H9 (cell line): ENCODE data around the gene FH. TPM values are rescaled to one million over a fixed set of nuclear protein-coding genes. Genes with fewer than 3 reads are reported as not detected.

ENCODE experiments used
- DNase-seq: peaks from one replicate; pipeline ENCODE4 v3.0.0-alpha.2; 2017
- H2AFZ ChIP-seq: one replicate; pipeline ENCODE4 v1.6.1; 2013; ENCODE audit warnings: mild to moderate bottlenecking, low read length, control low read depth, moderate library complexity
- H2AK5ac ChIP-seq: 2 replicates; pipeline ENCODE4 v1.6.1; 2013; ENCODE audit warnings: low read length, control low read depth, mixed read lengths; ENCODE audit not compliant: insufficient read length
- H2BK120ac ChIP-seq: one replicate; pipeline ENCODE4 v1.6.1; 2013; ENCODE audit warnings: low read depth, mild to moderate bottlenecking, low read length, control low read depth, inconsistent platforms; ENCODE audit not compliant: poor library complexity, severe bottlenecking
- H2BK12ac ChIP-seq: 2 replicates; pipeline ENCODE4 v1.6.1; 2013; ENCODE audit warnings: low read length, control low read depth, mixed read lengths, low read depth; ENCODE audit not compliant: insufficient read length
- H2BK15ac ChIP-seq: 2 replicates; pipeline ENCODE4 v1.6.1; 2013; ENCODE audit warnings: low read depth, low read length, control low read depth
- H2BK20ac ChIP-seq: one replicate; pipeline ENCODE4 v1.6.1; 2013; ENCODE audit warnings: low read depth, mild to moderate bottlenecking, low read length, control low read depth, inconsistent platforms; ENCODE audit not compliant: poor library complexity, severe bottlenecking
- H2BK5ac ChIP-seq: 2 replicates; pipeline ENCODE4 v1.6.1; 2013; ENCODE audit warnings: low read length, control low read depth, mixed read lengths; ENCODE audit not compliant: insufficient read length
- H3K14ac ChIP-seq: 2 replicates; pipeline ENCODE4 v1.6.1; 2013; ENCODE audit warnings: low read length, control low read depth; ENCODE audit not compliant: insufficient read depth
- H3K18ac ChIP-seq: 2 replicates; pipeline ENCODE4 v1.6.1; 2013; ENCODE audit warnings: low read depth, mild to moderate bottlenecking, mixed read lengths, low read length, control low read depth; ENCODE audit not compliant: insufficient read length
- H3K23ac ChIP-seq: 2 replicates; pipeline ENCODE4 v1.6.1; 2013; ENCODE audit warnings: low read length, control low read depth, mixed read lengths, low read depth; ENCODE audit not compliant: insufficient read length
- H3K23me2 ChIP-seq: 2 replicates; pipeline ENCODE4 v1.6.1; 2013; ENCODE audit warnings: low read depth, mild to moderate bottlenecking, mixed read lengths, low read length, control low read depth; ENCODE audit not compliant: insufficient read length, poor library complexity, severe bottlenecking
- H3K27ac ChIP-seq: 2 replicates; pipeline ENCODE4 v1.5.1; 2013; ENCODE audit warnings: low read length, control low read depth, mixed read lengths, low read depth; ENCODE audit not compliant: insufficient read length
- H3K27me3 ChIP-seq: 2 replicates; pipeline ENCODE4 v1.6.1; 2013; ENCODE audit warnings: low read length, control low read depth, inconsistent platforms; ENCODE audit not compliant: insufficient read depth
- H3K4ac ChIP-seq: 2 replicates; pipeline ENCODE4 v1.6.1; 2013; ENCODE audit warnings: low read depth, mild to moderate bottlenecking, control low read depth, inconsistent platforms, low read length, moderate library complexity
- H3K4me1 ChIP-seq: 2 replicates; pipeline ENCODE4 v1.6.1; 2013; ENCODE audit warnings: low read length, control low read depth, inconsistent platforms; ENCODE audit not compliant: insufficient read depth
- H3K4me2 ChIP-seq: 2 replicates; pipeline ENCODE4 v1.6.1; 2013; ENCODE audit warnings: low read length, control low read depth, mixed read lengths; ENCODE audit not compliant: insufficient read length, insufficient read depth
- H3K56ac ChIP-seq: 2 replicates; pipeline ENCODE4 v1.6.1; 2013; ENCODE audit warnings: low read depth, mild to moderate bottlenecking, mixed read lengths, low read length, control low read depth; ENCODE audit not compliant: insufficient read length
- H3K79me1 ChIP-seq: 2 replicates; pipeline ENCODE4 v1.6.1; 2013; ENCODE audit warnings: low read depth, mild to moderate bottlenecking, moderate library complexity, low read length, control low read depth, inconsistent platforms; ENCODE audit not compliant: insufficient read depth, poor library complexity, severe bottlenecking
- H3K79me2 ChIP-seq: 2 replicates; pipeline ENCODE4 v1.6.1; 2013; ENCODE audit warnings: low read length, control low read depth, inconsistent platforms; ENCODE audit not compliant: insufficient read depth
- H3K9ac ChIP-seq: 2 replicates; pipeline ENCODE4 v1.6.1; 2013; ENCODE audit warnings: low read length, control low read depth, mixed read lengths; ENCODE audit not compliant: insufficient read length; ENCODE audit errors: extremely low read depth
- H3K9me3 ChIP-seq: one replicate; pipeline ENCODE4 v1.6.1; 2013; ENCODE audit warnings: low read depth, low read length, inconsistent platforms; ENCODE audit not compliant: control insufficient read depth
- H3T11ph ChIP-seq: one replicate; pipeline ENCODE4 v1.6.1; 2013; ENCODE audit warnings: mild to moderate bottlenecking, low read length, control low read depth, inconsistent platforms
- H4K20me1 ChIP-seq: one replicate; pipeline ENCODE4 v1.6.1; 2013; ENCODE audit not compliant: control insufficient read depth, insufficient read length, insufficient read depth
- H4K5ac ChIP-seq: 2 replicates; pipeline ENCODE4 v1.6.1; 2013; ENCODE audit warnings: low read depth, mild to moderate bottlenecking, mixed read lengths, low read length, control low read depth; ENCODE audit not compliant: insufficient read length
- H4K8ac ChIP-seq: replicated peaks from 2 replicates; pipeline ENCODE4 v1.6.1; 2013; ENCODE audit warnings: low read length, control low read depth, mixed read lengths, low read depth; ENCODE audit not compliant: insufficient read length
- H4K91ac ChIP-seq: 2 replicates; pipeline ENCODE4 v1.6.1; 2013; ENCODE audit warnings: low read depth, mild to moderate bottlenecking, moderate library complexity, mixed read lengths, low read length, control low read depth; ENCODE audit not compliant: insufficient read length
- H3K27ac Mint-ChIP-seq, 3 experiments: 2 replicates in 2 of 3; 3 replicates in 1 of 3; pipeline ENCODE4 v1.8.0; 2020 to 2021; ENCODE audit warnings: mixed read lengths in 3 of 3, mild to moderate bottlenecking in 1 of 3, moderate library complexity in 1 of 3
- H3K27me3 Mint-ChIP-seq: 2 replicates; pipeline ENCODE4 v1.8.0; 2021; ENCODE audit warnings: low read depth, mild to moderate bottlenecking, moderate library complexity, mixed read lengths
- H3K36me3 Mint-ChIP-seq, 3 experiments: 2 replicates in 2 of 3; 3 replicates in 1 of 3; pipeline ENCODE4 v1.8.0; 2020 to 2021; ENCODE audit warnings: low read depth in 3 of 3, mixed read lengths in 3 of 3; ENCODE audit not compliant: insufficient read depth in 1 of 3
- H3K4me1 Mint-ChIP-seq, 2 experiments: 2 replicates each; pipeline ENCODE4 v1.8.0; 2020; ENCODE audit warnings: mixed read lengths in 2 of 2
- H3K4me3 Mint-ChIP-seq, 2 experiments: 2 replicates in 1 of 2; 3 replicates in 1 of 2; pipeline ENCODE4 v1.8.0; 2020 to 2021; ENCODE audit warnings: mild to moderate bottlenecking in 2 of 2, mixed read lengths in 2 of 2, moderate library complexity in 1 of 2
- H3K9me3 Mint-ChIP-seq, 2 experiments: 2 replicates in 1 of 2; 3 replicates in 1 of 2; pipeline ENCODE4 v1.8.0; 2020; ENCODE audit warnings: mild to moderate bottlenecking in 2 of 2, mixed read lengths in 2 of 2, moderate library complexity in 1 of 2
- WGBS: extraction: QIAGEN DNeasy Blood & Tissue Kit; methylation state at CpG from one replicate; pipeline ENCODE4 v1.1.7; 2013; ENCODE audit warnings: missing lambda C conversion rate, low lambda C conversion rate, mixed read lengths; ENCODE audit not compliant: insufficient read length; ENCODE audit errors: extremely low coverage; 5-methylcytosine and 5-hydroxymethylcytosine counted together
- total RNA-seq: library from RNA; stranded (reverse); gene quantifications from 2 replicates; pipeline ENCODE4 v1.2.1, GENCODE V29; 2021
- TF ChIP-seq, protein P1 (sequence below): fragments of 200-600 bp; sonication (generic); conservative IDR thresholded peaks from 3 replicates; pipeline ENCODE4 v1.8.0; 2021; ENCODE audit warnings: antibody characterized with exemption, mild to moderate bottlenecking

FH gene
- total RNA-seq, 1 experiment from 2014 or later = 83.9 TPM

DNA sequence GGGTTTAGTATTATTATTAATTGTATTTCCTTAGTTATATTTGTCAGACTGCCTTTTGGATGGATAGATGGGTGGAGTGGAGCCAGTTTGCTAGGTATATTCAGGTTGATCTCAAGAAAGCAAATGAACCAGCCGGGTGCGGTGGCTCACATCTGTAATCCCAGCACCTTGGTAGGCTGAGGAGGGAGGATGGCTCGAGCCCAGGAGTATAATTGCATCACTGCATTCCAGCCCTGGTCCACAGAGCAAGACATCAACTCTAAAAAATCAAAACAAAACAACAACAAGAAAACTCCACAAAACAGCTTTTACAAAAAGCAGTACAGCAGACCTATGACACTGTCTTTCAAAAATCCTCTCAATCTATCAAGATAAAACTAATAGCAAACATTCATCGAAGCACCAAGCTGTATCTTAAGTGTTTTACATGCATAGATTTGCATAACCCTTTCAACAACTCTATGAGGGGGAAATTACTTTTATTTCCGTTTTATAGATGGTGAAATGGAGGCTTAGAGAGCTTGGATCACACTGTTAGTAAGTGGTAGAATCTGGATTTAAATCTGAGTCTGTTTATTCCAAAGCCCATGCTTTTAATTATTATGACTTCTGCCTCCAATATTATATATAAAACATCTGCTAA lies 38.1 kb upstream of the FH start:
- no peak overlapping the region for H3K4me2 ChIP-seq
- no peaks in the 10 kb centered on the region for H3K79me1 ChIP-seq
- no peak overlapping the region for H4K91ac ChIP-seq
- no peak overlapping the region for H3K4ac ChIP-seq
- H3K23ac ChIP-seq = no peak overlapping the region
- H3K9ac ChIP-seq = no peak overlapping the region
- Mint-ChIP-seq H3K27ac (no peak overlapping the region; a peak in 2 of 7 replicates), H3K36me3 (no peaks in the 10 kb centered on the region), H3K27me3 (no peaks in the 10 kb centered on the region), H3K4me3 (no peak overlapping the region), H3K9me3 (no peaks in the 10 kb centered on the region), H3K4me1 (no peaks in the 10 kb centered on the region)
- no peaks in the 10 kb centered on the region for H3K23me2 ChIP-seq
- no peak overlapping the region for H3K56ac ChIP-seq
- H3K9me3 ChIP-seq = no peaks in the 10 kb centered on the region
- no peak overlapping the region for H4K5ac ChIP-seq
- no peaks in the 10 kb centered on the region for H3K79me2 ChIP-seq
- DNase-seq = no peak
- no CpG with 5 or more reads among the region's 5 CpGs for WGBS
- no peaks in the 10 kb centered on the region for H4K20me1 ChIP-seq
- no peak overlapping the region for H3T11ph ChIP-seq
- H2BK20ac ChIP-seq = no peak overlapping the region
- no peak overlapping the region for H4K8ac ChIP-seq
- H3K14ac ChIP-seq = no peak overlapping the region
- H2BK120ac ChIP-seq = no peak overlapping the region
- no peak overlapping the region for H3K27ac ChIP-seq
- H2BK15ac ChIP-seq = no peak overlapping the region
- no peaks in the 10 kb centered on the region for H3K4me1 ChIP-seq
- no peak overlapping the region for H2AFZ ChIP-seq
- H3K18ac ChIP-seq = no peak overlapping the region
- H3K27me3 ChIP-seq = no peaks in the 10 kb centered on the region
- TF ChIP-seq, protein P1, sequence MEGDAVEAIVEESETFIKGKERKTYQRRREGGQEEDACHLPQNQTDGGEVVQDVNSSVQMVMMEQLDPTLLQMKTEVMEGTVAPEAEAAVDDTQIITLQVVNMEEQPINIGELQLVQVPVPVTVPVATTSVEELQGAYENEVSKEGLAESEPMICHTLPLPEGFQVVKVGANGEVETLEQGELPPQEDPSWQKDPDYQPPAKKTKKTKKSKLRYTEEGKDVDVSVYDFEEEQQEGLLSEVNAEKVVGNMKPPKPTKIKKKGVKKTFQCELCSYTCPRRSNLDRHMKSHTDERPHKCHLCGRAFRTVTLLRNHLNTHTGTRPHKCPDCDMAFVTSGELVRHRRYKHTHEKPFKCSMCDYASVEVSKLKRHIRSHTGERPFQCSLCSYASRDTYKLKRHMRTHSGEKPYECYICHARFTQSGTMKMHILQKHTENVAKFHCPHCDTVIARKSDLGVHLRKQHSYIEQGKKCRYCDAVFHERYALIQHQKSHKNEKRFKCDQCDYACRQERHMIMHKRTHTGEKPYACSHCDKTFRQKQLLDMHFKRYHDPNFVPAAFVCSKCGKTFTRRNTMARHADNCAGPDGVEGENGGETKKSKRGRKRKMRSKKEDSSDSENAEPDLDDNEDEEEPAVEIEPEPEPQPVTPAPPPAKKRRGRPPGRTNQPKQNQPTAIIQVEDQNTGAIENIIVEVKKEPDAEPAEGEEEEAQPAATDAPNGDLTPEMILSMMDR = no peak
- no peak overlapping the region for H2AK5ac ChIP-seq
- H2BK12ac ChIP-seq = no peak overlapping the region
- no peak overlapping the region for H2BK5ac ChIP-seq
